ENCODE results near the gene MTFMT.
"Not testable (repeated sequence)": the region's sequence is repeated elsewhere in the genome, so short reads cannot be mapped to it uniquely, and the experiment has no call there.

The MTFMT gene

GRCh38 chr15:65040461-65040860, 11.0 kb upstream of the MTFMT start:
- DNase-seq (ENCODE audit: low read depth in 1 of 2, low spot score in 1 of 2), result no peak

- no peak for DNase-seq (ENCODE audit: low read depth in 1 of 2, low spot score in 1 of 2)
These were observed 9.4 kb upstream of the MTFMT start for GRCh38 chr15:65038836-65039235.

- DNase-seq (ENCODE audit: low read depth in 1 of 2, low spot score in 1 of 2), result no peak
These were observed 9.0 kb upstream of the MTFMT start for GRCh38 chr15:65038428-65038827.

- no peak for DNase-seq (ENCODE audit: low read depth in 1 of 2, low spot score in 1 of 2)
These were observed 7.9 kb upstream of the MTFMT start for GRCh38 chr15:65037309-65037708.

- DNase-seq (ENCODE audit: low read depth in 1 of 2, low spot score in 1 of 2), result no peak
These were observed 5.3 kb upstream of the MTFMT start for GRCh38 chr15:65034719-65035118.

- no peak for DNase-seq (ENCODE audit: low read depth in 1 of 2, low spot score in 1 of 2)
These were observed 4.3 kb upstream of the MTFMT start for GRCh38 chr15:65033659-65034269.

- DNase-seq (ENCODE audit: low read depth in 1 of 2, low spot score in 1 of 2), result no peak
These were observed 3.5 kb upstream of the MTFMT start for GRCh38 chr15:65032801-65033537.

GRCh38 chr15:65029736-65030208, 333 bp upstream of the MTFMT start:
- no peak for DNase-seq (ENCODE audit: low read depth in 1 of 2, low spot score in 1 of 2)

GRCh38 chr15:65028338-65028737, 1.1 kb downstream of the MTFMT start:
- DNase-seq (ENCODE audit: low read depth in 1 of 2, low spot score in 1 of 2), result no peak

GRCh38 chr15:65027593-65027992, 1.8 kb downstream of the MTFMT start:
- DNase-seq (ENCODE audit: low read depth in 1 of 2, low spot score in 1 of 2), result no peak

- no peak for DNase-seq (ENCODE audit: low read depth in 1 of 2, low spot score in 1 of 2)
These were observed 2.7 kb downstream of the MTFMT start for GRCh38 chr15:65026756-65027155.

GRCh38 chr15:65021488-65021887, 8.0 kb downstream of the MTFMT start:
- DNase-seq (ENCODE audit: low read depth in 1 of 2, low spot score in 1 of 2), result no peak

- DNase-seq (ENCODE audit: low read depth in 1 of 2, low spot score in 1 of 2), result no peak
These were observed 9.0 kb downstream of the MTFMT start for GRCh38 chr15:65020419-65020818.

GRCh38 chr15:65011198-65011597, 18.2 kb downstream of the MTFMT start:
- DNase-seq (ENCODE audit: low read depth in 1 of 2, low spot score in 1 of 2), result not testable (repeated sequence)

- DNase-seq (ENCODE audit: low read depth in 1 of 2, low spot score in 1 of 2), result no peak
These were observed 20.5 kb downstream of the MTFMT start for GRCh38 chr15:65008983-65009382.

GRCh38 chr15:65006876-65007275, 22.6 kb downstream of the MTFMT start:
- no peak for DNase-seq (ENCODE audit: low read depth in 1 of 2, low spot score in 1 of 2)

- DNase-seq (ENCODE audit: low read depth in 1 of 2, low spot score in 1 of 2), result no peak
These were observed 24.4 kb downstream of the MTFMT start for GRCh38 chr15:65004993-65005392.

- no peak for DNase-seq (ENCODE audit: low read depth in 1 of 2, low spot score in 1 of 2)
These were observed 31.6 kb downstream of the MTFMT start for GRCh38 chr15:64997745-64998375.

- no peak for DNase-seq (ENCODE audit: low read depth in 1 of 2, low spot score in 1 of 2)
These were observed 32.4 kb downstream of the MTFMT start for GRCh38 chr15:64997066-64997465.

GRCh38 chr15:64993290-64993689, 36.1 kb downstream of the MTFMT start:
- no peak for DNase-seq (ENCODE audit: low read depth in 1 of 2, low spot score in 1 of 2)

- DNase-seq (ENCODE audit: low read depth in 1 of 2, low spot score in 1 of 2), result no peak
These were observed 37.8 kb downstream of the MTFMT start for GRCh38 chr15:64991536-64992135.

GRCh38 chr15:64990168-64990470, 39.3 kb downstream of the MTFMT start:
- no peak for DNase-seq (ENCODE audit: low read depth in 1 of 2, low spot score in 1 of 2)

Measured in activated T-helper 1 cell treated with anti-CD3 and anti-CD28 coated beads, Interleukin-2, amount 50 U/mL, for 16 hours (primary cell).